Measurements from ENCODE around the gene SCYL1. TPM values are rescaled to one million over a fixed set of nuclear protein-coding genes. Genes with fewer than 3 reads are reported as not detected.

The SCYL1 gene
- total and polyA plus RNA-seq, 2 donors (not counting 1 experiment from before 2014, with no cell fraction given) = 76.5 to 85.5 TPM

DNA sequence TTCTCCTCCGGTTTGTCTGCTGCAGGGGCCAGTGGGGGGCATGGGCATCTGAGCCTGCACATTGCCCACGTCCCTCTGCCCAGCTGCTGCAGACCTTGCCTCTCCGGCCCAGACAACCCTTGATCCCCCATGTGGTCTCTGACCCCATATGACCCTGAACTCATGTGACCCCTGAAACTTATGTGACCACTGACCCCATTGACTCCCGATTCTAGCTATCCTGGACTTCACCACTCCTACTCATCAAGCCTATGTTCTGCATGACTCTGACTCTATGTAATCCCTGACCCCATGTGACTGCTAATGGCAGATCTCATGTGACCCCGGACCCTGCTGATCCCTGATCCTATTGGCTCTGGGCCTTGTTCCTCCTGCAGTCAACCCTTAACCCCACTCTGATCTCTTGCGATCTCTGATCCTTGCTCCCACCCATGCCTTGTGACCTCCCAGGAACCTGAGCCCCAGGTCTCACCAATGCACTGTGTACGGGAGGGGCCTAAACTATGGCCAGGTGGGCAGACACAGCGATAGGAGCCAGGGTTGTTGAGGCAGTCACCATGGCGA is 27.6 kb downstream of the SCYL1 start:
- H2AFZ ChIP-seq (ENCODE audit: insufficient read depth, low read depth, low read length, poor library complexity, severe bottlenecking) = no peak overlapping the region
- H3K4me3 Mint-ChIP-seq = peak overlapping the region; percentile 61
- H3K79me2 ChIP-seq (ENCODE audit: control insufficient read depth, insufficient read depth, low read length) = peaks cover 5% of the 10 kb centered on the region
- TF ChIP-seq EZH2 (IDR thresholded peaks at IDR 0.05; ENCODE audit: borderline replicate concordance, insufficient read depth, low read depth, low read length, poor library complexity, severe bottlenecking) = no peak
- TF ChIP-seq, protein P1, sequence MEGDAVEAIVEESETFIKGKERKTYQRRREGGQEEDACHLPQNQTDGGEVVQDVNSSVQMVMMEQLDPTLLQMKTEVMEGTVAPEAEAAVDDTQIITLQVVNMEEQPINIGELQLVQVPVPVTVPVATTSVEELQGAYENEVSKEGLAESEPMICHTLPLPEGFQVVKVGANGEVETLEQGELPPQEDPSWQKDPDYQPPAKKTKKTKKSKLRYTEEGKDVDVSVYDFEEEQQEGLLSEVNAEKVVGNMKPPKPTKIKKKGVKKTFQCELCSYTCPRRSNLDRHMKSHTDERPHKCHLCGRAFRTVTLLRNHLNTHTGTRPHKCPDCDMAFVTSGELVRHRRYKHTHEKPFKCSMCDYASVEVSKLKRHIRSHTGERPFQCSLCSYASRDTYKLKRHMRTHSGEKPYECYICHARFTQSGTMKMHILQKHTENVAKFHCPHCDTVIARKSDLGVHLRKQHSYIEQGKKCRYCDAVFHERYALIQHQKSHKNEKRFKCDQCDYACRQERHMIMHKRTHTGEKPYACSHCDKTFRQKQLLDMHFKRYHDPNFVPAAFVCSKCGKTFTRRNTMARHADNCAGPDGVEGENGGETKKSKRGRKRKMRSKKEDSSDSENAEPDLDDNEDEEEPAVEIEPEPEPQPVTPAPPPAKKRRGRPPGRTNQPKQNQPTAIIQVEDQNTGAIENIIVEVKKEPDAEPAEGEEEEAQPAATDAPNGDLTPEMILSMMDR (IDR thresholded peaks at IDR 0.05) = peak; percentile 42
- H3K27ac Mint-ChIP-seq = peak overlapping the region; percentile 89
- H3K36me3 ChIP-seq (replicated peaks in 1 of 2; ENCODE audit: control extremely low read depth in 1 of 2, control insufficient read depth in 1 of 2, extremely low read depth in 1 of 2, insufficient read depth in 2 of 2, low read length in 1 of 2) = no peaks in the 10 kb centered on the region
- H3K4me2 ChIP-seq (replicated peaks; ENCODE audit: low read depth, low read length, poor library complexity, severe bottlenecking) = peak overlapping the region; percentile 61
- ATAC-seq (ENCODE audit: low read depth) (no peak), DNase-seq (no peak)
- no peaks in the 10 kb centered on the region for H3K27me3 Mint-ChIP-seq
- no peaks in the 10 kb centered on the region for H3K9me3 ChIP-seq (ENCODE audit: control extremely low read depth in 1 of 3, control insufficient read depth in 2 of 3, insufficient read depth in 1 of 3, low read length in 2 of 3)
- no peaks in the 10 kb centered on the region for H3K27me3 ChIP-seq (replicated peaks in 1 of 4; ENCODE audit: control extremely low read depth in 1 of 4, control insufficient read depth in 3 of 4, insufficient read depth in 4 of 4, low read length in 3 of 4)
- H3K4me1 Mint-ChIP-seq = peaks cover 67% of the 10 kb centered on the region
- H3K4me1 ChIP-seq (ENCODE audit: control insufficient read depth in 2 of 2, insufficient read depth in 2 of 2, low read length in 2 of 2) = peaks cover 39 to 64% of the 10 kb centered on the region in 2 donors
- POLR2A ChIA-PET = interaction anchor here (0.6 to 1.9 kb wide), 7 partner anchors 12 to 91 kb away, joined by 3 to 13 read pairs (median 4); partner anchors contain the start of gene SCYL1
- H3K4me3 ChIP-seq (ENCODE audit: control extremely low read depth in 1 of 5, extremely low read depth in 1 of 5, insufficient read depth in 1 of 5, low read depth in 2 of 5, low read length in 4 of 5) = no peak overlapping the region
- 80% methylated on average over 8 of the region's 9 CpGs for WGBS (ENCODE audit: insufficient coverage)
- CTCF ChIA-PET = interaction anchor here (0.7 to 4.1 kb wide), 27 partner anchors 9 to 286 kb away, joined by 3 to 108 read pairs (median 5); partner anchors contain the start of genes EHBP1L1, FAM89B, MALAT1 and RELA
- H4K20me1 ChIP-seq (ENCODE audit: control insufficient read depth, insufficient read depth, low read length, poor library complexity, severe bottlenecking) = no peaks in the 10 kb centered on the region
- H3K27ac ChIP-seq (ENCODE audit: low read length in 2 of 2) = no peak overlapping the region
- H3K9me3 Mint-ChIP-seq (ENCODE audit: insufficient read depth) = no peaks in the 10 kb centered on the region
- intact Hi-C loops (cut with micrococcal nuclease) = loop anchor here (1.0 kb wide), 2 partner anchors 12 to 36 kb away; no protein-coding TSS in a partner anchor
- no peak overlapping the region for H3K9ac ChIP-seq (ENCODE audit: low read length)

Data from B cell (primary cell).